H9 (cell line): ENCODE results near the gene PCBP2. TPM values are rescaled to one million over a fixed set of nuclear protein-coding genes. Genes with fewer than 3 reads are reported as not detected.

ENCODE experiments used
- DNase-seq: peaks from one replicate; pipeline ENCODE4 v3.0.0-alpha.2; 2017
- H2AFZ ChIP-seq: one replicate; pipeline ENCODE4 v1.6.1; 2013; ENCODE audit warnings: mild to moderate bottlenecking, low read length, control low read depth, moderate library complexity
- H2AK5ac ChIP-seq: 2 replicates; pipeline ENCODE4 v1.6.1; 2013; ENCODE audit warnings: low read length, control low read depth, mixed read lengths; ENCODE audit not compliant: insufficient read length
- H2BK120ac ChIP-seq: one replicate; pipeline ENCODE4 v1.6.1; 2013; ENCODE audit warnings: low read depth, mild to moderate bottlenecking, low read length, control low read depth, inconsistent platforms; ENCODE audit not compliant: poor library complexity, severe bottlenecking
- H2BK12ac ChIP-seq: 2 replicates; pipeline ENCODE4 v1.6.1; 2013; ENCODE audit warnings: low read length, control low read depth, mixed read lengths, low read depth; ENCODE audit not compliant: insufficient read length
- H2BK15ac ChIP-seq: 2 replicates; pipeline ENCODE4 v1.6.1; 2013; ENCODE audit warnings: low read depth, low read length, control low read depth
- H2BK20ac ChIP-seq: one replicate; pipeline ENCODE4 v1.6.1; 2013; ENCODE audit warnings: low read depth, mild to moderate bottlenecking, low read length, control low read depth, inconsistent platforms; ENCODE audit not compliant: poor library complexity, severe bottlenecking
- H2BK5ac ChIP-seq: 2 replicates; pipeline ENCODE4 v1.6.1; 2013; ENCODE audit warnings: low read length, control low read depth, mixed read lengths; ENCODE audit not compliant: insufficient read length
- H3K14ac ChIP-seq: 2 replicates; pipeline ENCODE4 v1.6.1; 2013; ENCODE audit warnings: low read length, control low read depth; ENCODE audit not compliant: insufficient read depth
- H3K18ac ChIP-seq: 2 replicates; pipeline ENCODE4 v1.6.1; 2013; ENCODE audit warnings: low read depth, mild to moderate bottlenecking, mixed read lengths, low read length, control low read depth; ENCODE audit not compliant: insufficient read length
- H3K23ac ChIP-seq: 2 replicates; pipeline ENCODE4 v1.6.1; 2013; ENCODE audit warnings: low read length, control low read depth, mixed read lengths, low read depth; ENCODE audit not compliant: insufficient read length
- H3K23me2 ChIP-seq: 2 replicates; pipeline ENCODE4 v1.6.1; 2013; ENCODE audit warnings: low read depth, mild to moderate bottlenecking, mixed read lengths, low read length, control low read depth; ENCODE audit not compliant: insufficient read length, poor library complexity, severe bottlenecking
- H3K27ac ChIP-seq: 2 replicates; pipeline ENCODE4 v1.5.1; 2013; ENCODE audit warnings: low read length, control low read depth, mixed read lengths, low read depth; ENCODE audit not compliant: insufficient read length
- H3K27me3 ChIP-seq: 2 replicates; pipeline ENCODE4 v1.6.1; 2013; ENCODE audit warnings: low read length, control low read depth, inconsistent platforms; ENCODE audit not compliant: insufficient read depth
- H3K4ac ChIP-seq: 2 replicates; pipeline ENCODE4 v1.6.1; 2013; ENCODE audit warnings: low read depth, mild to moderate bottlenecking, control low read depth, inconsistent platforms, low read length, moderate library complexity
- H3K4me1 ChIP-seq: 2 replicates; pipeline ENCODE4 v1.6.1; 2013; ENCODE audit warnings: low read length, control low read depth, inconsistent platforms; ENCODE audit not compliant: insufficient read depth
- H3K4me2 ChIP-seq: 2 replicates; pipeline ENCODE4 v1.6.1; 2013; ENCODE audit warnings: low read length, control low read depth, mixed read lengths; ENCODE audit not compliant: insufficient read length, insufficient read depth
- H3K56ac ChIP-seq: 2 replicates; pipeline ENCODE4 v1.6.1; 2013; ENCODE audit warnings: low read depth, mild to moderate bottlenecking, mixed read lengths, low read length, control low read depth; ENCODE audit not compliant: insufficient read length
- H3K79me1 ChIP-seq: 2 replicates; pipeline ENCODE4 v1.6.1; 2013; ENCODE audit warnings: low read depth, mild to moderate bottlenecking, moderate library complexity, low read length, control low read depth, inconsistent platforms; ENCODE audit not compliant: insufficient read depth, poor library complexity, severe bottlenecking
- H3K79me2 ChIP-seq: 2 replicates; pipeline ENCODE4 v1.6.1; 2013; ENCODE audit warnings: low read length, control low read depth, inconsistent platforms; ENCODE audit not compliant: insufficient read depth
- H3K9ac ChIP-seq: 2 replicates; pipeline ENCODE4 v1.6.1; 2013; ENCODE audit warnings: low read length, control low read depth, mixed read lengths; ENCODE audit not compliant: insufficient read length; ENCODE audit errors: extremely low read depth
- H3K9me3 ChIP-seq: one replicate; pipeline ENCODE4 v1.6.1; 2013; ENCODE audit warnings: low read depth, low read length, inconsistent platforms; ENCODE audit not compliant: control insufficient read depth
- H3T11ph ChIP-seq: one replicate; pipeline ENCODE4 v1.6.1; 2013; ENCODE audit warnings: mild to moderate bottlenecking, low read length, control low read depth, inconsistent platforms
- H4K20me1 ChIP-seq: one replicate; pipeline ENCODE4 v1.6.1; 2013; ENCODE audit not compliant: control insufficient read depth, insufficient read length, insufficient read depth
- H4K5ac ChIP-seq: 2 replicates; pipeline ENCODE4 v1.6.1; 2013; ENCODE audit warnings: low read depth, mild to moderate bottlenecking, mixed read lengths, low read length, control low read depth; ENCODE audit not compliant: insufficient read length
- H4K8ac ChIP-seq: replicated peaks from 2 replicates; pipeline ENCODE4 v1.6.1; 2013; ENCODE audit warnings: low read length, control low read depth, mixed read lengths, low read depth; ENCODE audit not compliant: insufficient read length
- H4K91ac ChIP-seq: 2 replicates; pipeline ENCODE4 v1.6.1; 2013; ENCODE audit warnings: low read depth, mild to moderate bottlenecking, moderate library complexity, mixed read lengths, low read length, control low read depth; ENCODE audit not compliant: insufficient read length
- H3K27ac Mint-ChIP-seq, 3 experiments: 2 replicates in 2 of 3; 3 replicates in 1 of 3; pipeline ENCODE4 v1.8.0; 2020 to 2021; ENCODE audit warnings: mixed read lengths in 3 of 3, mild to moderate bottlenecking in 1 of 3, moderate library complexity in 1 of 3
- H3K27me3 Mint-ChIP-seq: 2 replicates; pipeline ENCODE4 v1.8.0; 2021; ENCODE audit warnings: low read depth, mild to moderate bottlenecking, moderate library complexity, mixed read lengths
- H3K36me3 Mint-ChIP-seq, 3 experiments: 2 replicates in 2 of 3; 3 replicates in 1 of 3; pipeline ENCODE4 v1.8.0; 2020 to 2021; ENCODE audit warnings: low read depth in 3 of 3, mixed read lengths in 3 of 3; ENCODE audit not compliant: insufficient read depth in 1 of 3
- H3K4me1 Mint-ChIP-seq, 2 experiments: 2 replicates each; pipeline ENCODE4 v1.8.0; 2020; ENCODE audit warnings: mixed read lengths in 2 of 2
- H3K4me3 Mint-ChIP-seq, 2 experiments: 2 replicates in 1 of 2; 3 replicates in 1 of 2; pipeline ENCODE4 v1.8.0; 2020 to 2021; ENCODE audit warnings: mild to moderate bottlenecking in 2 of 2, mixed read lengths in 2 of 2, moderate library complexity in 1 of 2
- H3K9me3 Mint-ChIP-seq, 2 experiments: 2 replicates in 1 of 2; 3 replicates in 1 of 2; pipeline ENCODE4 v1.8.0; 2020; ENCODE audit warnings: mild to moderate bottlenecking in 2 of 2, mixed read lengths in 2 of 2, moderate library complexity in 1 of 2
- CTCF ChIP-seq: fragments of 200-600 bp; sonication (generic); conservative IDR thresholded peaks from 3 replicates; pipeline ENCODE4 v1.8.0; 2021; ENCODE audit warnings: antibody characterized with exemption, mild to moderate bottlenecking
- WGBS: extraction: QIAGEN DNeasy Blood & Tissue Kit; methylation state at CpG from one replicate; pipeline ENCODE4 v1.1.7; 2013; ENCODE audit warnings: missing lambda C conversion rate, low lambda C conversion rate, mixed read lengths; ENCODE audit not compliant: insufficient read length; ENCODE audit errors: extremely low coverage; 5-methylcytosine and 5-hydroxymethylcytosine counted together
- total RNA-seq: library from RNA; stranded (reverse); gene quantifications from 2 replicates; pipeline ENCODE4 v1.2.1, GENCODE V29; 2021

The PCBP2 gene
- total RNA-seq, 1 experiment from 2014 or later = 1,207 TPM

- Histone ChIP-seq H3K79me2 (no peaks in the 10 kb centered on the region; the same call in 1 of the 2 replicates), H3K79me1 (peaks cover 7% of the 10 kb centered on the region), H3K9me3 (no peaks in the 10 kb centered on the region), H3K27ac (peak within 1 kb of the TSS; percentile 49), H2BK5ac (no peak within 1 kb of the TSS), H4K5ac (no peak within 1 kb of the TSS), H3K23ac (no peak within 1 kb of the TSS), H3K23me2 (peaks cover 20% of the 10 kb centered on the region), H2AFZ (no peak within 1 kb of the TSS), H3K4ac (no peak within 1 kb of the TSS), H3K56ac (peak within 1 kb of the TSS; percentile 17), H2BK15ac (no peak within 1 kb of the TSS), H4K8ac (no peak within 1 kb of the TSS), H3K4me1 (peaks cover 6% of the 10 kb centered on the region; the same call in 1 of the 2 replicates), H3K9ac (peak within 1 kb of the TSS; percentile 78), H3K18ac (peak within 1 kb of the TSS; percentile 97), H2AK5ac (no peak within 1 kb of the TSS), H2BK120ac (no peak within 1 kb of the TSS), H3T11ph (no peak within 1 kb of the TSS), H4K91ac (no peak within 1 kb of the TSS), H2BK20ac (no peak within 1 kb of the TSS), H2BK12ac (no peak within 1 kb of the TSS), H3K4me2 (peak within 1 kb of the TSS; percentile 83), H4K20me1 (no peaks in the 10 kb centered on the region), H3K14ac (peak within 1 kb of the TSS; percentile 93), H3K27me3 (no peaks in the 10 kb centered on the region)
- H3K9me3 Mint-ChIP-seq = no peaks in the 10 kb centered on the region
- H3K4me3 Mint-ChIP-seq = peak within 1 kb of the TSS; percentile 86 to 90
- no CpG with 5 or more reads among the region's 74 CpGs for WGBS
- H3K4me1 Mint-ChIP-seq = peaks cover 38 to 43% of the 10 kb centered on the region in 2 experiments
- DNase-seq = peak; percentile 100
- H3K27ac Mint-ChIP-seq = peak within 1 kb of the TSS; percentile 94 to 98 (median 97)
- H3K27me3 Mint-ChIP-seq = no peaks in the 10 kb centered on the region
- no peak for TF ChIP-seq CTCF
- H3K36me3 Mint-ChIP-seq = peaks cover 18 to 38% (median 19%) of the 10 kb centered on the region in 3 experiments
These were observed 49.1 kb downstream of the PCBP2 start, which contains the start of gene TARBP2 for GRCh38 chr12:53500776-53501614. Gene TARBP2, plus strand, starts transcription at chr12:53501283. Its CDS starts 126 bp downstream, at chr12:53501409.
